SKM-1 (cell line): Measurements from ENCODE around the gene TMEM86B.
A peak's percentile ranks its signal among the peaks of the same experiment; 100 is the strongest.

Source experiments
- DNase-seq: peaks from one replicate; lab custom pipeline; 2025; ENCODE audit not compliant: unreplicated experiment; lab: John Stamatoyannopoulos, UW

TMEM86B gene

GRCh38 chr19:55179606-55180484, 48.7 kb downstream of the TMEM86B start, which contains the start of gene SYT5:
TSS of gene SYT5 (minus strand) at chr19:55180289. CDS start at chr19:55179041, 1,248 bp downstream.
- DNase-seq: no peak

- peak; percentile 1 for DNase-seq
These were observed 49.6 kb downstream of the TMEM86B start for GRCh38 chr19:55178781-55179599.
